Measurements from ENCODE around the gene NHSL1. TPM values are rescaled to one million over a fixed set of nuclear protein-coding genes. Genes with fewer than 3 reads are reported as not detected.

Gene NHSL1
- total and polyA plus RNA-seq, 2 donors (not counting 3 experiments of a cell fraction or from before 2014, with no cell fraction given), result 24.8 to 55.0 TPM

GRCh38 chr6:138430361-138431145 lies 68.7 kb downstream of the NHSL1 start:
- Histone ChIP-seq H3K79me2 (ENCODE audit: control insufficient read depth, insufficient read depth, low read length) (no peaks in the 10 kb centered on the region), H3K9me3 (replicated peaks; ENCODE audit: control insufficient read depth, insufficient read depth, low read length) (no peaks in the 10 kb centered on the region), H2AFZ (ENCODE audit: low read depth, low read length) (no peak overlapping the region), H3K27ac (ENCODE audit: insufficient read depth, low read depth, low read length) (no peak overlapping the region), H3K9me1 (replicated peaks; ENCODE audit: control insufficient read depth, extremely low read depth, insufficient read depth, low read length) (no peaks in the 10 kb centered on the region), H3K4me3 (replicated peaks in 1 of 3; ENCODE audit: insufficient read depth in 1 of 3, low read depth in 1 of 3, low read length in 3 of 3) (no peak overlapping the region), H3K27me3 (ENCODE audit: control insufficient read depth in 2 of 2, insufficient read depth in 2 of 2, low read length in 2 of 2) (no peaks in the 10 kb centered on the region), H3K36me3 (ENCODE audit: control insufficient read depth in 2 of 2, extremely low read depth in 1 of 2, insufficient read depth in 2 of 2, low read length in 2 of 2) (peaks cover 11 to 28% of the 10 kb centered on the region in 2 experiments), H4K20me1 (replicated peaks; ENCODE audit: control insufficient read depth, extremely low read depth, insufficient read depth, low read length) (no peaks in the 10 kb centered on the region), H3K4me2 (ENCODE audit: insufficient read depth, low read length) (no peak overlapping the region), H3K9ac (replicated peaks; ENCODE audit: extremely low read depth, insufficient read depth, low read length) (no peak overlapping the region), H3K4me1 (ENCODE audit: control insufficient read depth, extremely low read depth, insufficient read depth, low read length) (no peaks in the 10 kb centered on the region)
- intact Hi-C loops (cut with micrococcal nuclease), result no loop called here
- ChIA-PET POLR2A (no interaction called here), CTCF (interaction anchor here (0.8 to 2.3 kb wide), 13 partner anchors 10 to 934 kb away, joined by 3 to 21 read pairs (median 6); partner anchors contain the start of gene NHSL1)
- TF ChIP-seq POLR2A (IDR thresholded peaks at IDR 0.05; ENCODE audit: low read depth, low read length), result no peak
- DNase-seq (ENCODE audit: low read depth, low spot score), result no peak
- BruUV-seq (replicated peaks), result no TSS peak
- dilution Hi-C loops (cut with MboI; ENCODE audit: extremely low pct_ligation_motif_present, low sequenced_read_pairs), result no loop called here
- no peak for FAIRE-seq

- H3K4me3 ChIP-seq (replicated peaks in 1 of 3; ENCODE audit: insufficient read depth in 1 of 3, low read depth in 1 of 3, low read length in 3 of 3), result no peak overlapping the region
- peaks cover 11 to 28% of the 10 kb centered on the region in 2 experiments for H3K36me3 ChIP-seq (ENCODE audit: control insufficient read depth in 2 of 2, extremely low read depth in 1 of 2, insufficient read depth in 2 of 2, low read length in 2 of 2)
- no peak overlapping the region for H3K9ac ChIP-seq (replicated peaks; ENCODE audit: extremely low read depth, insufficient read depth, low read length)
- H3K9me1 ChIP-seq (replicated peaks; ENCODE audit: control insufficient read depth, extremely low read depth, insufficient read depth, low read length), result no peaks in the 10 kb centered on the region
- H3K27me3 ChIP-seq (ENCODE audit: control insufficient read depth in 2 of 2, insufficient read depth in 2 of 2, low read length in 2 of 2), result no peaks in the 10 kb centered on the region
- intact Hi-C loops (cut with micrococcal nuclease), result loop anchor here (1.0 to 10.0 kb wide), 7 partner anchors 80 to 559 kb away; partner anchors contain the start of gene REPS1
- no peak for TF ChIP-seq CTCF (IDR thresholded peaks at IDR 0.05; ENCODE audit: extremely low read depth in 1 of 2, insufficient read depth in 1 of 2, low read depth in 1 of 2, low read length in 2 of 2)
- FAIRE-seq (peak; percentile 61), DNase-seq (ENCODE audit: low read depth, low spot score) (no peak)
- no peaks in the 10 kb centered on the region for H3K4me1 ChIP-seq (ENCODE audit: control insufficient read depth, extremely low read depth, insufficient read depth, low read length)
- BruUV-seq (replicated peaks), result no TSS peak
- dilution Hi-C loops (cut with MboI; ENCODE audit: extremely low pct_ligation_motif_present, low sequenced_read_pairs), result no loop called here
- POLR2A ChIA-PET, result interaction anchor here (0.6 kb wide), 1 partner anchor 57 kb away, joined by 3 read pairs; no protein-coding TSS in a partner anchor
- no peaks in the 10 kb centered on the region for H3K9me3 ChIP-seq (replicated peaks; ENCODE audit: control insufficient read depth, insufficient read depth, low read length)
- no peaks in the 10 kb centered on the region for H3K79me2 ChIP-seq (ENCODE audit: control insufficient read depth, insufficient read depth, low read length)
- CTCF ChIA-PET, result interaction anchor here (0.8 to 2.3 kb wide), 21 partner anchors 10 to 935 kb away, joined by 3 to 21 read pairs (median 3); partner anchors contain the start of gene NHSL1
- H4K20me1 ChIP-seq (replicated peaks; ENCODE audit: control insufficient read depth, extremely low read depth, insufficient read depth, low read length), result no peaks in the 10 kb centered on the region
- no peak overlapping the region for H3K27ac ChIP-seq (ENCODE audit: insufficient read depth, low read depth, low read length)
- no peak overlapping the region for H3K4me2 ChIP-seq (ENCODE audit: insufficient read depth, low read length)
- no peak overlapping the region for H2AFZ ChIP-seq (ENCODE audit: low read depth, low read length)
Observed at GRCh38 chr6:138429761-138430160, 69.5 kb downstream of the NHSL1 start.

All from endothelial cell of umbilical vein (primary cell).